CD4-positive, alpha-beta memory T cell (primary cell): ENCODE measurements around the gene GRIK2. TPM values are rescaled to one million over a fixed set of nuclear protein-coding genes. Genes with fewer than 3 reads are reported as not detected.

Experiments
- CTCF ChIA-PET: fragments of 350-600 bp; sonication (Branson Sonifier 250); formaldehyde crosslinking; loops from one replicate; lab custom pipeline; 2021; ENCODE audit warnings: inconsistent platforms; ENCODE audit not compliant: partially characterized antibody; lab: Charles Lee
- POLR2A ChIA-PET: fragments of 350-600 bp; sonication (Branson Sonifier 250); formaldehyde crosslinking; loops from one replicate; lab custom pipeline; 2021; ENCODE audit not compliant: partially characterized antibody; lab: Charles Lee
- DNase-seq, 5 donors: peaks; one replicate each; pipeline versions ENCODE4 v3.0.0 to v3.0.0-alpha.2; 2020 to 2022; ENCODE audit warnings: mixed read lengths in 1 of 5
- H3K27ac ChIP-seq: one replicate; pipeline ENCODE4 v1.7.0; 2013; ENCODE audit warnings: low read depth, low read length
- H3K27me3 ChIP-seq: 2 replicates; pipeline ENCODE4 v1.7.0; 2013; ENCODE audit warnings: mild to moderate bottlenecking, low read length, moderate library complexity; ENCODE audit not compliant: insufficient read depth
- H3K36me3 ChIP-seq: 2 replicates; pipeline ENCODE4 v1.7.0; 2013; ENCODE audit warnings: mild to moderate bottlenecking, low read length, moderate library complexity; ENCODE audit not compliant: insufficient read depth
- H3K4me1 ChIP-seq: 2 replicates; pipeline ENCODE4 v1.7.0; 2013; ENCODE audit warnings: mild to moderate bottlenecking, low read length, moderate library complexity; ENCODE audit not compliant: insufficient read depth
- H3K4me3 ChIP-seq, 2 donors: one replicate each; pipeline ENCODE4 v1.7.0; 2013; ENCODE audit warnings: low read length in 2 of 2, mild to moderate bottlenecking in 1 of 2
- H3K9me3 ChIP-seq, 2 donors: one replicate each; pipeline ENCODE4 v1.7.0; 2013; ENCODE audit warnings: low read length in 2 of 2, control low read depth in 1 of 2; ENCODE audit not compliant: control insufficient read depth in 1 of 2
- H3K27ac Mint-ChIP-seq, 7 donors: one replicate each; pipeline ENCODE4 v1.8.0; 2020 to 2021; ENCODE audit warnings: mixed read lengths in 7 of 7, mild to moderate bottlenecking in 6 of 7, inconsistent platforms in 3 of 7, moderate library complexity in 3 of 7
- H3K27me3 Mint-ChIP-seq, 2 donors: one replicate each; pipeline ENCODE4 v1.8.0; 2020 to 2021; ENCODE audit warnings: mixed read lengths in 2 of 2
- H3K36me3 Mint-ChIP-seq, 2 donors: one replicate each; pipeline ENCODE4 v1.8.0; 2020 to 2021; ENCODE audit warnings: mixed read lengths in 2 of 2, inconsistent platforms in 1 of 2, mild to moderate bottlenecking in 1 of 2
- H3K4me1 Mint-ChIP-seq, 4 donors: one replicate each; pipeline ENCODE4 v1.8.0; 2020 to 2021; ENCODE audit warnings: mixed read lengths in 4 of 4, mild to moderate bottlenecking in 1 of 4
- H3K4me3 Mint-ChIP-seq, 8 donors: one replicate each; pipeline ENCODE4 v1.8.0; 2020 to 2021; ENCODE audit warnings: mixed read lengths in 8 of 8, mild to moderate bottlenecking in 7 of 8, moderate library complexity in 6 of 8, inconsistent platforms in 3 of 8
- H3K9me3 Mint-ChIP-seq, 8 donors: one replicate each; pipeline ENCODE4 v1.8.0; 2020 to 2021; ENCODE audit warnings: mixed read lengths in 8 of 8, mild to moderate bottlenecking in 5 of 8, inconsistent platforms in 3 of 8, moderate library complexity in 1 of 8
- intact Hi-C: fragments of 100-400 bp; cut with micrococcal nuclease; formaldehyde crosslinking; loops from one replicate; pipeline ENCODE4 v1.15.1; 2023
- polyA plus RNA-seq, 2 donors: library from polyadenylated mRNA; unstranded; fragments of 300-500 nt; fragmentation: Illumina TruSeq; gene quantifications; one replicate each; pipeline ENCODE4 v1.2.3, GENCODE V29; 2021
- total RNA-seq, 2 experiments: library from RNA; stranded (reverse); gene quantifications; one replicate each; pipeline ENCODE4 v1.2.3, GENCODE V29; 2021

GRIK2 gene
- total and polyA plus RNA-seq, 4 experiments from 2014 or later = not detected

GRCh38 chr6:101705866-101706265, 312.4 kb downstream of the GRIK2 start:
- Mint-ChIP-seq H3K9me3 (peaks cover 0 to 4% (median 0%) of the 10 kb centered on the region in 8 donors), H3K27me3 (no peaks in the 10 kb centered on the region), H3K4me3 (no peak overlapping the region), H3K4me1 (no peaks in the 10 kb centered on the region), H3K36me3 (no peaks in the 10 kb centered on the region), H3K27ac (no peak overlapping the region)
- intact Hi-C loops = no loop called here
- Histone ChIP-seq H3K4me1 (no peaks in the 10 kb centered on the region), H3K27me3 (no peaks in the 10 kb centered on the region), H3K9me3 (no peaks in the 10 kb centered on the region), H3K27ac (no peak overlapping the region), H3K36me3 (no peaks in the 10 kb centered on the region), H3K4me3 (no peak overlapping the region)
- no peak for DNase-seq
- POLR2A ChIA-PET = no interaction called here
- CTCF ChIA-PET = no interaction called here

- Mint-ChIP-seq H3K4me3 (no peak overlapping the region), H3K27me3 (no peaks in the 10 kb centered on the region), H3K36me3 (no peaks in the 10 kb centered on the region), H3K4me1 (no peaks in the 10 kb centered on the region), H3K9me3 (peaks cover 0 to 4% (median 0%) of the 10 kb centered on the region in 8 donors), H3K27ac (no peak overlapping the region)
- Histone ChIP-seq H3K4me1 (no peaks in the 10 kb centered on the region), H3K36me3 (no peaks in the 10 kb centered on the region), H3K27me3 (no peaks in the 10 kb centered on the region), H3K9me3 (no peaks in the 10 kb centered on the region), H3K4me3 (no peak overlapping the region), H3K27ac (no peak overlapping the region)
- no peak for DNase-seq
- POLR2A ChIA-PET = no interaction called here
- intact Hi-C loops = no loop called here
- CTCF ChIA-PET = no interaction called here
These were observed 313.1 kb downstream of the GRIK2 start for GRCh38 chr6:101706576-101706975.

- no peaks in the 10 kb centered on the region for H3K27me3 ChIP-seq
- no peaks in the 10 kb centered on the region for H3K27me3 Mint-ChIP-seq
- no peaks in the 10 kb centered on the region for H3K36me3 ChIP-seq
- H3K4me1 ChIP-seq = no peaks in the 10 kb centered on the region
- no peak overlapping the region for H3K27ac ChIP-seq
- H3K9me3 Mint-ChIP-seq = peaks cover 0 to 3% (median 1%) of the 10 kb centered on the region in 8 donors
- H3K4me3 ChIP-seq = no peak overlapping the region
- DNase-seq = no peak
- no peak overlapping the region for H3K4me3 Mint-ChIP-seq
- CTCF ChIA-PET = no interaction called here
- intact Hi-C loops = no loop called here
- H3K27ac Mint-ChIP-seq = no peak overlapping the region
- POLR2A ChIA-PET = no interaction called here
- H3K36me3 Mint-ChIP-seq = no peaks in the 10 kb centered on the region
- no peaks in the 10 kb centered on the region for H3K9me3 ChIP-seq
- no peaks in the 10 kb centered on the region for H3K4me1 Mint-ChIP-seq
These were observed 318.0 kb downstream of the GRIK2 start for GRCh38 chr6:101711518-101711917.

GRCh38 chr6:101716387-101716786, 322.9 kb downstream of the GRIK2 start:
- ChIA-PET POLR2A (no interaction called here), CTCF (no interaction called here)
- Mint-ChIP-seq H3K27ac (no peak overlapping the region), H3K27me3 (no peaks in the 10 kb centered on the region), H3K36me3 (no peaks in the 10 kb centered on the region), H3K4me1 (no peaks in the 10 kb centered on the region), H3K4me3 (no peak overlapping the region), H3K9me3 (peaks cover 0 to 7% (median 0%) of the 10 kb centered on the region in 8 donors)
- Histone ChIP-seq H3K27ac (no peak overlapping the region), H3K36me3 (no peaks in the 10 kb centered on the region), H3K9me3 (no peaks in the 10 kb centered on the region), H3K4me1 (no peaks in the 10 kb centered on the region), H3K4me3 (no peak overlapping the region), H3K27me3 (no peaks in the 10 kb centered on the region)
- intact Hi-C loops = no loop called here
- no peak for DNase-seq

GRCh38 chr6:101716810-101717209, 323.3 kb downstream of the GRIK2 start:
- H3K9me3 Mint-ChIP-seq = peaks cover 0 to 7% (median 0%) of the 10 kb centered on the region in 8 donors
- CTCF ChIA-PET = no interaction called here
- Histone ChIP-seq H3K27me3 (no peaks in the 10 kb centered on the region), H3K27ac (no peak overlapping the region), H3K36me3 (no peaks in the 10 kb centered on the region), H3K4me1 (no peaks in the 10 kb centered on the region), H3K9me3 (no peaks in the 10 kb centered on the region), H3K4me3 (no peak overlapping the region)
- peak overlapping the region in 1 of 7 donors; percentile 41 for H3K27ac Mint-ChIP-seq
- H3K4me3 Mint-ChIP-seq = no peak overlapping the region
- H3K4me1 Mint-ChIP-seq = no peaks in the 10 kb centered on the region
- H3K27me3 Mint-ChIP-seq = no peaks in the 10 kb centered on the region
- DNase-seq = no peak
- POLR2A ChIA-PET = no interaction called here
- intact Hi-C loops = no loop called here
- H3K36me3 Mint-ChIP-seq = no peaks in the 10 kb centered on the region

- no peaks in the 10 kb centered on the region for H3K36me3 Mint-ChIP-seq
- no peaks in the 10 kb centered on the region for H3K4me1 Mint-ChIP-seq
- POLR2A ChIA-PET = no interaction called here
These were observed 326.0 kb downstream of the GRIK2 start for GRCh38 chr6:101719521-101719920.

GRCh38 chr6:101722471-101722870, 329.0 kb downstream of the GRIK2 start:
- Mint-ChIP-seq H3K9me3 (peaks cover 0 to 8% (median 0%) of the 10 kb centered on the region in 8 donors), H3K27ac (no peak overlapping the region), H3K27me3 (no peaks in the 10 kb centered on the region), H3K4me3 (no peak overlapping the region), H3K4me1 (no peaks in the 10 kb centered on the region), H3K36me3 (no peaks in the 10 kb centered on the region)
- H3K9me3 ChIP-seq = no peaks in the 10 kb centered on the region
- H3K36me3 ChIP-seq = no peaks in the 10 kb centered on the region
- no peaks in the 10 kb centered on the region for H3K27me3 ChIP-seq
- no peak overlapping the region for H3K4me3 ChIP-seq
- intact Hi-C loops = no loop called here
- H3K27ac ChIP-seq = no peak overlapping the region
- H3K4me1 ChIP-seq = no peaks in the 10 kb centered on the region
- ChIA-PET POLR2A (no interaction called here), CTCF (no interaction called here)
- no peak for DNase-seq

More at GRCh38 chr6:101719521-101719920, 326.0 kb downstream of the GRIK2 start:
- no peaks in the 10 kb centered on the region for H3K27me3 Mint-ChIP-seq
- no peak overlapping the region for H3K27ac Mint-ChIP-seq
- no peak overlapping the region for H3K27ac ChIP-seq
- H3K4me3 ChIP-seq = no peak overlapping the region
- DNase-seq = no peak
- H3K9me3 ChIP-seq = no peaks in the 10 kb centered on the region
- H3K9me3 Mint-ChIP-seq = peaks cover 0 to 7% (median 0%) of the 10 kb centered on the region in 8 donors
- H3K4me1 ChIP-seq = no peaks in the 10 kb centered on the region
- H3K27me3 ChIP-seq = no peaks in the 10 kb centered on the region
- CTCF ChIA-PET = no interaction called here
- no peak overlapping the region for H3K4me3 Mint-ChIP-seq
- intact Hi-C loops = no loop called here
- H3K36me3 ChIP-seq = no peaks in the 10 kb centered on the region
